MV-4-11 (cell line): ENCODE measurements around the gene SLIT2.

Source experiments
- DNase-seq: peaks from one replicate; lab custom pipeline; 2025; lab: John Stamatoyannopoulos, UW

The SLIT2 gene

DNA sequence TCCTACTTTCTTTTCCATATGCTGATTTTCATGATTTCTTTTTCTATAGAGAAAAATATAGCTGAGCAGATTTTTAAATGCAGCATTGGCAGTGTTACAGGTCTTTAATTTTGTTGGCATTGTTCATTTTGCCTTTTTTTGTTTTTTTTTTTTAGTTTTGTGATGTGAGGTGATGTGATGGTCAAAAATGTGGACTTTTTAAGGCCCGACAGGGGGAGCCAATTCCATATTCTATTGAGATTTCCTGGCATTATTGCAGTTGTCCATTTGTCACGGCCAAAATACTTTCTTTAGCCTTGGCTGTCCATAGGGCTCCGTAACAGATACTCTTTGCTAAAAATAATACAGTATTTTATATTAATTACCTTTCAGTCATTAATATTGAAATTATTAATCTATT, 47.8 kb downstream of the SLIT2 start:
- DNase-seq = no peak

DNA sequence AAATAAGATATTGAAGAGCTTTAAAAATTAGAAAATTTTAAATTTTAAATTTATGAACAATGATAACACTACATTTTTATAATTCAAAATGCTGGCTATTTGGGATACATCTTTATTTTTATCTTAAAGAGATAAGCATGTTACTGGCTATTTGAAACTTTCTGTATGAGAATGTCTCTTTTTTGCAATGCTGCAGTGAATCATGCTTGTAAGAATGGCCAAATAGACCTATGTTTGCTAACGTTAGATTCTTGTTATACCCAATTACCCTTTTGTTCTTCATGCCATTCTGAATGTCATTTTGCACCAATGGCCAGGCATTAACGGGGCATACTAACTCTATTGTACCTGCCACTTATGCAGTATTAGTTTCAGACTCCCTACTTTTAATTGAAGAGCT, 49.5 kb downstream of the SLIT2 start:
- DNase-seq = no peak
